ENCODE data around the gene TAOK1.

TAOK1 gene

DNA sequence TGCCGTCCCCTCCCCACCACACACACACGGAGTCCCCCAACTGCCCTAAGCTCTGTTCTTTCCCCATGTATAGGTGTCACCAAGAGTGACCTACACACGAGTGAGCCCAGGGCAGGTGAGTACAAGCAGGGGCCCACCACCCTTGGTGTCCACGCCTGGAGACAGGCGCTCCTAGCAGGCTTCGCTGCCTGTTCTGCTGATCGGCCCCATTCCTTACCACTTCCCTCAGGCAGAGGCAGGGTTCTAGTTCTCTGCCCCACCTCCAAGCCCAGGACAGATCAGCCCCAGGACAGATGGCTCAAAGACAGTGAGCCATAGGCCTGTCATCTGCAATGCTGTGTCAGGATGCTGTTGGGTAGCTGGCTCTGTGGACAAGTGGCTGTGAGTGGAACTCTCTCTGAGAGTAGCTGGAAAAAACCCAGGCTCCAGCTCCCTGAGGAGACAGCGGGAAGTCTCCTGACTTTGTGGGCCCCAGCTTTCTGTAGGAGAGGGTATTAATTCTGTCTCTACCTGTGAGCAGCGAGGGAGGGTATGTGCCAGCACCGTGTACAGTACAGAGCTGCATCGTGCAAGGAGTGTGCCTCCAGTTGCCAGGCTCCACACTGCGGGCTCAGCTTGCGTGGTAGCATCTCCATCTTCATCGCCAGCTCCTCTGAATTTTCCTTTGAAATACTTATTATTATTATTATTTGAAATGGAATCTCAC is 179.2 kb downstream of the TAOK1 start:
- DNase-seq (ENCODE audit: low spot score): no peak
- in situ Hi-C loops (cut with MboI; ENCODE audit: low sequenced_read_pairs, unreplicated experiment): no loop called here
- TF ChIP-seq, protein P1, sequence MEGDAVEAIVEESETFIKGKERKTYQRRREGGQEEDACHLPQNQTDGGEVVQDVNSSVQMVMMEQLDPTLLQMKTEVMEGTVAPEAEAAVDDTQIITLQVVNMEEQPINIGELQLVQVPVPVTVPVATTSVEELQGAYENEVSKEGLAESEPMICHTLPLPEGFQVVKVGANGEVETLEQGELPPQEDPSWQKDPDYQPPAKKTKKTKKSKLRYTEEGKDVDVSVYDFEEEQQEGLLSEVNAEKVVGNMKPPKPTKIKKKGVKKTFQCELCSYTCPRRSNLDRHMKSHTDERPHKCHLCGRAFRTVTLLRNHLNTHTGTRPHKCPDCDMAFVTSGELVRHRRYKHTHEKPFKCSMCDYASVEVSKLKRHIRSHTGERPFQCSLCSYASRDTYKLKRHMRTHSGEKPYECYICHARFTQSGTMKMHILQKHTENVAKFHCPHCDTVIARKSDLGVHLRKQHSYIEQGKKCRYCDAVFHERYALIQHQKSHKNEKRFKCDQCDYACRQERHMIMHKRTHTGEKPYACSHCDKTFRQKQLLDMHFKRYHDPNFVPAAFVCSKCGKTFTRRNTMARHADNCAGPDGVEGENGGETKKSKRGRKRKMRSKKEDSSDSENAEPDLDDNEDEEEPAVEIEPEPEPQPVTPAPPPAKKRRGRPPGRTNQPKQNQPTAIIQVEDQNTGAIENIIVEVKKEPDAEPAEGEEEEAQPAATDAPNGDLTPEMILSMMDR (IDR thresholded peaks at IDR 0.05; ENCODE audit: borderline replicate concordance, control extremely low read depth, extremely low read depth, insufficient read depth, missing control alignments): no peak

DNA sequence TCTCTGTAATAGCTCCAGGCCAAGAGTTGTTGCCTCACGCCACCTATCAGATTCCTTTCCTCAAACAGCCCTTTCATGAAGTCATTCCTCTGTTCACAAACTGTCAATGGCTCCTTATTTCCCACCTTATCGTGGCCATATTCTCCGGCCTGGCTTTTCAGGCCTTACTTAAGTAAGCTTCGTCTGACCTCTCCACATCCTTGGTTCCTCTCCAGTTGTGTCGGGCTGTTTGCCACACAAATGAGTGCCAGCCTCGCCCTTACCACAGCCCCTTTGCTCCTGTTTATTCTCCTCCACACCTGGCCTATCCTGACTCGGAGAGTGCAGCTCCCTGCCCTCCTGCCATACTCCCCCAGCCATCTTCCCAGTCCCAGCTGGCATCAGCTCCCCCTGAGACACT is 180.4 kb downstream of the TAOK1 start:
- in situ Hi-C loops (cut with MboI; ENCODE audit: low sequenced_read_pairs, unreplicated experiment): no loop called here
- DNase-seq (ENCODE audit: low spot score): no peak
- TF ChIP-seq, protein P1 (IDR thresholded peaks at IDR 0.05; ENCODE audit: borderline replicate concordance, control extremely low read depth, extremely low read depth, insufficient read depth, missing control alignments): no peak

DNA sequence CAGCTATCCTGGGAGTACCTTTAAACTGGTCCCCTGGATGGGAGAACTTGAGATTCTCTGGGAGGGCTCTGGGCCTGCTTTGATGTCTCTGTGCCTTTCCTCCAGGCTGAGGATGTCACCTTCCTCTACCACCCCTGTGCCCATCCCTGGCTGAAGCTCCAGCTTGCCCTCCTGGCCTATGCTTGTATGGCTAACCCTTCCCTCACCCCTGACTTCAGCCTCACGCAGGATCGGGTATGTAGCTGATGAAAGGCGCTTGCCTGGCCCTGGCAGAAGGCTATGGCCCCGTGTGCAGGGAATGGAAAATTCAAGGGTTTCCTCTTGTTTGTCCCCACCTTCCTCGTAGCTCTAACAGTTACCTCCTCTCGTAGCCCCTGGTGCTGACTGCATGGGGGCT is 181.3 kb downstream of the TAOK1 start:
- no peak for DNase-seq (ENCODE audit: low spot score)
- in situ Hi-C loops (cut with MboI; ENCODE audit: low sequenced_read_pairs, unreplicated experiment): no loop called here

DNA sequence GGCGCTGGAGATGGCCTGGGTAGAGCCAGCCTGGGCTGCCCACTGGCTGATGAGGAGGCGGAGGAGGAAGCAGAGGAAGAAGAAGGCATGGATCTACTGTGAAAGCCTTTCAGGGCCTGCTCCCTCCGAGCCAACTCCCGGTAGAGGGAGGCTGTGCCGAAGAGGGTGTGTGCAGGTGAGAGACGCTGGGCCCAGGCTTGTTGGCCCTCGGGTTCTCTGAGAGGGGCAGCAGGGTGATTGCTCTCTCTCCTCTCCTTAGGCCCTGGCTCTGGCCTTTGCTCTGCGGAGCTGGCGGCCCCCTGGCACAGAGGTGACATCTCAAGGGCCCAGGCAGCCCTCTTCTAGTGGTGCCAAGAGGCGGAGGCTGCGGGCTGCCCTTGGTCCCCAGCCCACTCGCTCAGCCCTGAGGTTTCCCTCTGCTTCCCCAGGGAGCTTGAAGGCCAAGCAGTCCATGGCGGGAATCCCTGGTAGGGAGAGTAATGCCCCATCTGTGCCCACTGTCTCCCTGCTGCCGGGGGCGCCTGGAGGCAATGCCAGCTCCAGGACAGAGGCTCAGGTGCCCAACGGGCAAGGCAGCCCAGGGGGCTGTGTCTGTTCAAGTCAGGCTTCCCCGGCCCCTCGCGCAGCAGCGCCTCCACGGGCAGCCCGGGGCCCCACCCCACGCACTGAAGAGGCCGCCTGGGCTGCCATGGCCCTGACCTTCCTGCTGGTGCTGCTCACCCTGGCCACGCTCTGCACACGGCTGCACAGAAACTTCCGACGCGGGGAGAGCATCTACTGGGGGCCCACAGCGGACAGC is 181.9 kb downstream of the TAOK1 start:
- in situ Hi-C loops (cut with MboI; ENCODE audit: low sequenced_read_pairs, unreplicated experiment): no loop called here
- TF ChIP-seq, protein P1 (IDR thresholded peaks at IDR 0.05; ENCODE audit: borderline replicate concordance, control extremely low read depth, extremely low read depth, insufficient read depth, missing control alignments): no peak
- DNase-seq (ENCODE audit: low spot score): no peak

More for the DNA sequence above, 181.3 kb downstream of the TAOK1 start:
- TF ChIP-seq, protein P1 (IDR thresholded peaks at IDR 0.05; ENCODE audit: borderline replicate concordance, control extremely low read depth, extremely low read depth, insufficient read depth, missing control alignments): no peak

- TF ChIP-seq, protein P1 (IDR thresholded peaks at IDR 0.05; ENCODE audit: borderline replicate concordance, control extremely low read depth, extremely low read depth, insufficient read depth, missing control alignments): peak; percentile 91
- in situ Hi-C loops (cut with MboI; ENCODE audit: low sequenced_read_pairs, unreplicated experiment): no loop called here
- DNase-seq (ENCODE audit: low spot score): peak; percentile 85
Observed at GRCh38 chr17:29572691-29573557, 182.8 kb downstream of the TAOK1 start.

DNA sequence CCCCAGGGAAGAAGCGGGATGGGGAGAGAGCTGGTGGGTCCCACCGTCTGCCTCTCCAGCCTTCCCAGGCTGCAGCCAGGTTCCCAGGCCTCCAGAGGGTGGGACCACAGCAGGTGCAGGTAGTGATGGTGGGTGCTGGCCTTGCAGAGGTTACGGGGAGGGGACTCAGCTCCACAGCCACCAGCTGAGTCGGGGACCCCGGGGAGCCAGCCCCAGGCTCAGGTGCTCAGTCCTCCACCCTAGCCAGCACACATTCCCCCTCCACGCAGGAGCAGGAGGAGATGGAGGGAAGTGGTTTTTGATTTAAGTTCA is 183.4 kb downstream of the TAOK1 start:
- no peak for DNase-seq (ENCODE audit: low spot score)
- TF ChIP-seq, protein P1 (IDR thresholded peaks at IDR 0.05; ENCODE audit: borderline replicate concordance, control extremely low read depth, extremely low read depth, insufficient read depth, missing control alignments): no peak
- in situ Hi-C loops (cut with MboI; ENCODE audit: low sequenced_read_pairs, unreplicated experiment): no loop called here

Measured in GM13976 (cell line).